ENCODE data around the gene TREML4.

TREML4 gene

GRCh38 chr6:41255638-41256246 lies 27.6 kb downstream of the TREML4 start:
- no peak for DNase-seq

GRCh38 chr6:41256383-41256782 lies 28.2 kb downstream of the TREML4 start:
- DNase-seq: no peak

- no peak for DNase-seq
Observed at GRCh38 chr6:41257369-41258195, 29.4 kb downstream of the TREML4 start.

DNA sequence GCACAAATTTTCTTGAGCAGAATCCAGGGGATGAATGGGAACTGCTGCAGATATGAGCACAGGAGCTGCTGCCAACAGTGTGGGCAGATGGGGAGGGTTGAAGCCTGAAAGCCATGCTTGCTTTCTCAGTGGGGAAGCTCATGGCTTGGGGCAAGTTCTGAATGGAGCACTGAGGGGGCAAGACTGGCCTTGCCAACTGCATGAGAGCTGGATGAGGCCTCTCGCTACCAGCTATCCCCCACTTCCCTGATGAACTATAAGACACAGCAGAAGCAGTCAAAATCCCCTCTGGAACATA lies 30.0 kb downstream of the TREML4 start:
- DNase-seq: no peak

DNA sequence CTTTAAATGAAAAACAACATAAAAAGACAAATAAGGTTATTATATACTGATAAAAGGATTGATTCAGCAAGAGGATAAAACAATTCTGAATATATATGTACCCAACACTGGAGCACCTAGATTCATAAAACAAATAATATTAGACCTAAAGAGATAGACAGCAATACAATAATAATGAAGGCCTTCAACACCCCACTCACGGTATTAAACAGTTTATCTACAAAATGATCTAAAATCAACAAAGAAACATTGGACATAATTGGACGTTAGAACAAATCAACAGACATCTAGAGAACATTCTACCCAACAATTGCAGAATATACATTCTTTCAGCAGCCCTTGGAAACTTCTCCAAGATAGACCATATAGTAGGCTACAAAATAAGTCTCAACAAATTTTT lies 34.3 kb downstream of the TREML4 start:
- no peak for DNase-seq

- DNase-seq: no peak
Observed at GRCh38 chr6:41263267-41263666, 35.1 kb downstream of the TREML4 start.

DNA sequence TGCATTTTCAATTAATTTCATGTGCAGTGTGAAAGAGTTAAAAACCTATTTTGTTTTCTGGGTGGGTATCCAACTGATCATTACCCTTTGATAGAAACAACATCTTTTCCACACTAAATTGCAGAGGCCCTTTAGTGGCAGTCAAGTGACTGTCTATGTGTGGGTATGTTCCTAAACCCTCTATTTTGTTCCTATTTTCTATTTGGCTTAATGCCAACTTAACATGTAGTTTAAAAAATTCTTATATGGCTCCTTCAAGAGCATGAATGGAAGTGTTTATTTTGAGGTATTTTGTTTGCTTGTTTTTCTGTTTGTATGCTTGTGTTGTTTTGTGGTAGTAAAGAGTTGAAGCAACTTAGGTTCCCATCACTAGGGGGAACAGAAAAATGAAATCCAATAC lies 38.4 kb downstream of the TREML4 start:
- no peak for DNase-seq

DNA sequence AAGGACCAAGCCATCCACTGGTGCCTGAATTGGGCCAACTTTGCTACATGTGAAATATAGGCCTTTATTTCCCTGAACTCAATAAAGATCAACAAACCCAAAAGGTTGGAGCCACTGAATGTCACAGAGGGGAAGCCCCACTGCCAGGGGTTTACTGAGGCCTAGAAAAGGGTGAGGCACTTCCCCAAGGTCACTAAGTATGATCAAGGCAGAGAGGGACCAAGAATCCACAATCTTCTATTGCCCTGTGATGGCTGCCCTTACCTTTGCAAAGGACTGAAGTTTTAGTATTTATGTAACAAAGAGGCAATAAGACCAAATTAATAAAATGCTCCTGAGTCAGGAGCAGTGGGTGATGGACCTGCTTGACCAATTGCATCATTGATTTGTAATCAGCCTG lies 40.3 kb downstream of the TREML4 start:
- DNase-seq: no peak

GRCh38 chr6:41269166-41269565 lies 41.0 kb downstream of the TREML4 start:
- DNase-seq: no peak

- no peak for DNase-seq
Observed at GRCh38 chr6:41269716-41270115, 41.6 kb downstream of the TREML4 start.

DNA sequence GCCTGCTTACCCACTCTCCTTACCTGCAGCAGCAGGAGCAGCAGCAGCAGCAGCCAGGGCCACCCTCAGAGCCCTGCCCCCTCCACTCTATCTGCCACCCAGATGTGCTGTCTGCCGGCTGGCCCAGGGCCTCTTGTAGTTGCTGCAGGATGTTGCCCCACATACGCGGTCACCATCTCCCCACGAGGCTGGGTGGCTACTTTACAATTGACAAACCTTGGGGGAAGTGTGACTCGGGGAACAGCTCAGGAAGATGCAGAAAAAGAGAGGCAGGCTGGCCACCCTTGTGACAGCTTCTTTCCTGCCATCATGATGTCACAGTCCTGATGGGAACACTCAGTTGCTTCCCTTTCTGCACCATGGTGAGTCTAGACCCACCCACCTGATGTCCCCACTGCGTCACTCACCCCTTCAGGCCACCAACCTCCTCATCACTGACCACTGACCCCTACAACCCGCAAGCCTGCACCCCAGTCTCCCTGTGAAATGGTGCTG lies 43.8 kb downstream of the TREML4 start:
- DNase-seq: no peak

DNA sequence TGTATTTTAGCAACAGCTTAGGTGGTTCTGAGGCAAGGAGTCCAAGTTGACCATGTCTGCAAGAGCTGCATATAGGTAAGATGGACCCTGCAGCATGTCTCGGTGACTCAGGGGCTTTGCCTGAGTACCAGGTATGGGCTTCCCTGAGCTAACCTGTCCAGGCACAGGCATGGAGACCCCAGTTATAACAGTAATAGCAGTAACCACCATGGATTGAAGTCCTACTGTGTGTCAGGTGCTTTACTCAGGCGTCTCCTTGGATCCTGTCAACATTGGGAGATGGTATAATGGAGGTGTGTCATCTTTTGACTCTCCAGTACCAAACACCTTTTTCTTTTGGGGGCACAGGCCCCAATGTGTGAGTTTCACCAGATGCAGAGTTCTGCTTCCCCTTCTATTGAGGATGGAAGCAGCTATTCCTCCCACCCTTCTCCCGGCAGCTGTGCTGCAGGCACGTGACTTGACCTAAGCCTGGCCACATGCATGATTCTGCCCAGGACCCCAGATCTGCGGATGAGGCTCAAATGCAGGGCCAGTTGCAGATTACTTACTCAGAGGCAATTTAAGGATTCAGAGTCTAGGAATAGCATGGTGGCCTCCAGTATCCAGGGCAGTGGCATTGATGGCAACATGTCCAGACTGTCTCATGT lies 44.6 kb downstream of the TREML4 start:
- DNase-seq: no peak

DNA sequence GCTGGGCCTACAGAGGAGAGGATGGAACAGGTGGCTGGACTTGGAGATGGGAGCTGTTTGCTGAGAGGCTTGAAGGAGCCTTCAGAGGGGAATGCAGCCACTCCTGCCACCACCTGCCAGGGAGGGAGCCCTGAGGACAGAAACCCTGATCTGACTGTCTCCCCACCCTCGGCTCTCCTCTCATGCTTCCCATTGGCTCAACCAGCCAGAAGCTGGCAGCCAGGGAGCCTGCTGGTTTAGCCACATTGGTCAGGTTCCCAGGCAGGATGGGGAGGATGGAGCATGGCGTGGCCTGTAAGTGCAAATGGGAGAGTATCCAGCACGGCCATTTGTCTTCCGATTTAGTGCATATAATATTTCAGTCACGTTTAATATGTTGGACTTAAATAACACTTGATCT lies 45.6 kb downstream of the TREML4 start:
- no peak for DNase-seq

DNA sequence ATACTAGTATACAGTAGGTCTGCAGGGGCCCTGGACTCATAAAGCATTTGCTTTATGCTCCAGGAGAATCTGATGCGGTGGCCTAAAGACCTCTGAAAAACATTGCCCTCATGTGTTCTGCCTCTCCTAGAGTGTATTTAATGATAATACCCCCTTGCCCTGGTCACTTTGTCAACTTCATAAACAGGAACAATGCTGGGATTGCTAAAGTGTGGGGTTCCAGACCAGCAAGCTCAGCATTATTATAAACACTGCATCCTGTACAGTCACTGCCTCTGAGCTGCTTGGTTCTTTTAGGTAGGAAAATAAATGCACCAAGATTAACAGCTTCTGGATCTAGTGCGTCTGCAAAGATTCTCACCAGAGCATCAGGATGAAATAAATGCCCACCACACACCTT lies 46.1 kb downstream of the TREML4 start:
- DNase-seq: no peak

- no peak for DNase-seq
Observed at GRCh38 chr6:41275489-41275888, 47.3 kb downstream of the TREML4 start.

DNA sequence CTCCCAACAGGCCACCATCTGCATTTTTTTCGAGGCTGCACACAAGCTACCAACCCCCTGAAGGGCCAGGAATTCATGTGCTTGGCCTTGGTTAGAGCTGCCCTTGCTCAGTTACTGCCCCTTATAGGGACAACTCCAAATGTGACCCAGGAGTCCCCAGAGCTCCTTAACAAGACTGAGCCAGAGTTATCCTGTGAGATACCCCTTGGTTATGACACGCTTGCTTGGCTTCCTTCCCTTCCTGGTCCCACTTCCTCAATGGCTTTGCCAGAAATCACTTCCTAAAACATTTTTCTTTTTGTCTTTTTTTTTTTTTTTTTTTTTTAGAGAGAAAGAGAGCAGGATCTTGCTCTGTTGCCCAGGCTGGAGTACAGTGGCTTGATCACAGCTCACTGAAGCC lies 49.5 kb downstream of the TREML4 start:
- DNase-seq: no peak

DNA sequence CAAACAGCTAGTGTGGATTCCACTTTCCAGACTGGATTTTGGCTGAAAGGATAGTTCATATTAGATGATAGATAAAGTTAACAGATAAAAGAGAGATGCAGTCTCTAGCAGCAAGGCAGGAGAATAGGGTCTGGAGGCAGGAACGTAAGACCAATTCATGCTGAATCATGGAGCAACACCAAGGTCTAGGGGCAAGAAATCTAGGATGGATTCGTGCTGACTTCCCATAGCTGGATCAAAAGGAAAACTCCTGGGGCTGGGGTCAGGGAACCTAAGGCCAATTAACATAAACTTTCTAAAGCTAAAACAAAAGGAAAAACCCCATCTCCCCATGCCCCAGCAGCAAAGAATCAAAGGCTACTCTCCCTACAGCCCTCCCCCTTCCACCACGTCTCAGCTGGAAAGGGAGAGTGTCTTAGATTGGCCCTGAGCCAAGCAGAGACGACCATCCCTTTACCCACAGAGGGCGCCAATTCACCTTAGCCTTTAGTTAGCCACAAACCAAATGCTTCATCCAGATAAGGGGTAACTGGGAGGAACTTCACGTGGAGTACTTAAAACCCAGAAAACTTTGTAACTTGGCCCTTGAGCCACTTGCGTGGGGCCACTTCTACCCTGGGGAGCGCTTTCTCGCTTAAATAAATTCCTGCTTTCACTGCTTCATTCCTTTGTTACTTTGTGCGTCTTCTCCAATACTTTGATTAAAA lies 50.7 kb downstream of the TREML4 start:
- peak; percentile 99 for DNase-seq

DNA sequence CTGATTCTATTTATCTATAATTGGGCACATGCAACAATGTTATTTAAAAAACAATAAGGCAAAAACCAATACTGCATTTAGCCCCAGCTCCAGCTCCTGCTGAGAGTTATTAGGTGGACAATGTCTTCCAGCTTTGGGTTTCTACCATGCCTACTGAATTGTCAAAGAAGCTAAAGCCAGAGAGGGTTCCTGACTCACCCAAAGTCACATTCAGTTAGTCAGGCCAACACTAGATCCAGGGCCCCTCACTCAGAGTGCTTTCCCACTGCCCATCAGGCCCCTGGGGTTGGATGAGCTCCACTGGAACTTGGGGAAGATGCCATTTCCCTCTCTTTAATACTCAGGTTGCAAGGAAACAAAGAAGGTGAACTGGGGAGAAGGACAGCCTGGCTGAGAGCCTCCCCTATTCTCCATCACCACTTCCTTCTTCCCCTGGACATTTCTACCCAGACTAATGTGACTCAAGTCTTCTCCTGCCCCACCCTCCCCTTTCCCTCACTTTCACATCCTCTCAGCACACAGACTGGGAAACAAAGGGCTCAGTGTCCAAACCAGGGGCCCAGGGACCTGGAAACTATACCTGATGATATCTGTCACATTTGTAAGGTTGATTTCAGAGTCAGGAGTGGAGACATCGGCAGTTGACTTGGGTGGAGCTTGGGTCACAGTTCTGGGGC lies 52.4 kb downstream of the TREML4 start:
- DNase-seq: no peak

DNA sequence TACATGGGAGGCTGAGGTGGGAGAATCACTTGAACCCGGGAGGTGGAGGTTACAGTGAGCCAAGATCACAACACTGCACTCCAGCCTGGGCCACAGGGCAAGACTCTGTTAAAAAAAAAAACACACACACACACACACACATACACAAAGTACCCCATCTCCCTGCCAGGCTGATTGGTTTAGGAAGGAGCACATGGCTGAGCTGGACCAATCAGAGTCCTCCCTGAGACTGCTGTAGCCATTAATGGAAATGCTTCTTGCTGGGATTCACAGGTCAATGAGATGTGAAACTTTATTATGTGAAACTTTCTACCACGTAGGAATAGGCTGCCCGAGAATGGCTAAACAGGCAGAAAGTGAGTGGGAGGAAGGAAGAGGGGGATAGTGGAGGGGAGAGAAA lies 55.5 kb downstream of the TREML4 start:
- DNase-seq: no peak

DNA sequence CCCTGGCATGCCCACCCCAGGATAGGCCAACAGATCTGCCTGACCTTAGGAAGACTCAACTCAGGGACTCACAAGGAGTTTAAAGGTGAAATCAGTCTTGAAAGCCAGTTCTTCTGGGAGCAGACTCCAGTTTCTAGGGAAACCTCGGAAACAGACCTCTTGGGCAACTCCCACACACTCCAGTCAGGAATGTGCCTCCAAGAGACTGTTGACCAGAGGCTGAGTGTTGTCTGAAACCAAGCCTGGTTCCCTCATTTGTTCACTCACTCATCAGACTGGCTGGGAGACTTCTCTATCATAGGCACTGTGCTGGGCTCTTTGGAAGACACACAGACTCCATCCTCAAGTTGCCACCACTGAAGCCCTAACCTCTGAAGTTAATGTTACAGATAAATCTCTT lies 56.6 kb downstream of the TREML4 start:
- no peak for DNase-seq

- DNase-seq: no peak
Observed at GRCh38 chr6:41286544-41287346, 58.6 kb downstream of the TREML4 start, which contains the start of gene TREM1. TREM1 (minus strand) TSS chr6:41286682; CDS start chr6:41286655, 27 bp downstream.

All from OCI-M1 (cell line).